GM18907 (cell line): Measurements from ENCODE around the gene ACBD4.

ENCODE experiments used
- ATAC-seq: cut with Tn5 transposase; IDR thresholded peaks from one replicate; pipeline ENCODE4 v1.9.1; 2021; ENCODE audit warnings: mild to moderate bottlenecking, moderate library complexity; ENCODE audit not compliant: unreplicated experiment

The ACBD4 gene

GRCh38 chr17:45149669-45150664, 14.5 kb downstream of the ACBD4 start:
- no peak for ATAC-seq

- no peak for ATAC-seq
Measured at GRCh38 chr17:45150911-45151809, 15.7 kb downstream of the ACBD4 start.

GRCh38 chr17:45155029-45155428, 19.5 kb downstream of the ACBD4 start:
- ATAC-seq, result no peak

GRCh38 chr17:45155483-45155882, 20.0 kb downstream of the ACBD4 start:
- no peak for ATAC-seq

- no peak for ATAC-seq
Measured at GRCh38 chr17:45156242-45156641, 20.8 kb downstream of the ACBD4 start.

GRCh38 chr17:45160447-45161287, 25.2 kb downstream of the ACBD4 start:
- ATAC-seq, result peak; percentile 33

GRCh38 chr17:45161288-45162024, 26.0 kb downstream of the ACBD4 start, which contains the start of gene HEXIM2:
Gene HEXIM2, plus strand, starts transcription at chr17:45161875. Its CDS starts 919 bp downstream, at chr17:45162794.
- ATAC-seq, result peak; percentile 89

- ATAC-seq, result no peak
Measured at GRCh38 chr17:45162025-45162687, 26.7 kb downstream of the ACBD4 start.

- no peak for ATAC-seq
Measured at GRCh38 chr17:45164734-45165269, 29.3 kb downstream of the ACBD4 start.

GRCh38 chr17:45168991-45169752, 33.7 kb downstream of the ACBD4 start:
- ATAC-seq, result no peak

GRCh38 chr17:45170280-45170930, 34.9 kb downstream of the ACBD4 start:
- ATAC-seq, result no peak

- no peak for ATAC-seq
Measured at GRCh38 chr17:45170931-45171337, 35.4 kb downstream of the ACBD4 start.

- no peak for ATAC-seq
Measured at GRCh38 chr17:45171338-45172231, 36.1 kb downstream of the ACBD4 start.

GRCh38 chr17:45172232-45172540, 36.7 kb downstream of the ACBD4 start:
- no peak for ATAC-seq

- no peak for ATAC-seq
Measured at GRCh38 chr17:45172541-45173286, 37.2 kb downstream of the ACBD4 start.

- no peak for ATAC-seq
Measured at GRCh38 chr17:45175759-45176115, 40.2 kb downstream of the ACBD4 start.
